Testis (tissue), 3 donors: Measurements from ENCODE around the gene P3H2. TPM values are rescaled to one million over a fixed set of nuclear protein-coding genes. Genes with fewer than 3 reads are reported as not detected.

Experiments
- DNase-seq: peaks from one replicate; pipeline ENCODE4 v3.0.0-alpha.2; 2019
- H3K27ac ChIP-seq, 2 donors: fragments of 200-600 bp; sonication (generic); one replicate each; pipeline ENCODE4 v1.5.1; 2019
- H3K27me3 ChIP-seq: fragments of 200-600 bp; sonication (generic); one replicate; pipeline ENCODE4 v1.5.1; 2019
- H3K36me3 ChIP-seq: fragments of 200-600 bp; sonication (generic); one replicate; pipeline ENCODE4 v1.5.1; 2017; ENCODE audit warnings: low read depth; ENCODE audit errors: missing control alignments
- H3K4me1 ChIP-seq: fragments of 200-600 bp; sonication (generic); one replicate; pipeline ENCODE4 v1.5.1; 2019
- H3K4me3 ChIP-seq, 2 donors: fragments of 200-600 bp; sonication (generic); one replicate each; pipeline ENCODE4 v1.5.1; 2017 to 2019
- H3K9me3 ChIP-seq: fragments of 200-600 bp; sonication (generic); one replicate; pipeline ENCODE4 v1.5.1; 2017
- CTCF ChIP-seq, 3 experiments: fragments of 450-650 bp in 2 of 3; fragments of 200-600 bp in 1 of 3; sonication (generic) in 1 of 3; IDR thresholded peaks; one replicate each; pipeline ENCODE4 v1.5.1; 2016 to 2019; ENCODE audit warnings: antibody characterized with exemption in 3 of 3, mild to moderate bottlenecking in 2 of 3, moderate library complexity in 1 of 3
- POLR2A ChIP-seq: fragments of 450-650 bp; IDR thresholded peaks from one replicate; pipeline ENCODE4 v1.6.1; 2017; ENCODE audit warnings: antibody characterized with exemption, mild to moderate bottlenecking, moderate library complexity
- WGBS, 2 donors: methylation state at CpG; one replicate each; pipeline ENCODE4 v1.1.5; 2018; 5-methylcytosine and 5-hydroxymethylcytosine counted together
- intact Hi-C: fragments of 100-400 bp; cut with DNase I; formaldehyde crosslinking; loops from one replicate; pipeline ENCODE4 v1.15.1; 2023; ENCODE audit warnings: low total_unique reads
- polyA plus RNA-seq: library from polyadenylated mRNA; stranded (reverse); fragments of 350-450 nt; fragmentation: Illumina TruSeq; extraction: RNeasy Lipid Tissue Mini Kit (QIAGEN cat#74804); gene quantifications from one replicate; pipeline ENCODE4 v1.2.3, GENCODE V29; 2014; ENCODE audit warnings: low read depth, low replicate concordance; ENCODE audit not compliant: insufficient read depth
- total RNA-seq, 2 donors: library from RNA; depleted of rRNA; stranded (reverse); fragments of >200 nt; gene quantifications; one replicate each; pipeline ENCODE4 v1.2.3, GENCODE V29; 2016

The P3H2 gene
- total and polyA plus RNA-seq, 3 donors from 2014 or later, result 7.2 to 11.0 (median 10.1) TPM

- no peaks in the 10 kb centered on the region for H3K27me3 ChIP-seq
- no peaks in the 10 kb centered on the region for H3K36me3 ChIP-seq
- H3K9me3 ChIP-seq, result no peaks in the 10 kb centered on the region
- H3K27ac ChIP-seq, result no peak overlapping the region
- no peak overlapping the region for H3K4me3 ChIP-seq
- intact Hi-C loops, result no loop called here
- no peak for TF ChIP-seq CTCF (IDR thresholded peaks at IDR 0.05)
- WGBS, 2 donors, result 36 to 37% methylated on average over 2 of the region's 2 CpGs
- no peak for DNase-seq
- H3K4me1 ChIP-seq, result peaks cover 7% of the 10 kb centered on the region
Observed at GRCh38 chr3:190092250-190092649, 28.4 kb downstream of the P3H2 start.

- 81 to 83% methylated on average over 4 of the region's 4 CpGs for WGBS, 2 donors
- intact Hi-C loops, result no loop called here
- DNase-seq, result no peak
- TF ChIP-seq CTCF (IDR thresholded peaks at IDR 0.05), result no peak
- TF ChIP-seq POLR2A, result no peak
- H3K4me3 ChIP-seq, result no peak overlapping the region
- no peaks in the 10 kb centered on the region for H3K9me3 ChIP-seq
- H3K36me3 ChIP-seq, result no peaks in the 10 kb centered on the region
- no peaks in the 10 kb centered on the region for H3K27me3 ChIP-seq
- no peak overlapping the region for H3K27ac ChIP-seq
- H3K4me1 ChIP-seq, result peaks cover 7% of the 10 kb centered on the region
Observed at GRCh38 chr3:190089711-190090110, 31.0 kb downstream of the P3H2 start.

- no peaks in the 10 kb centered on the region for H3K4me1 ChIP-seq
- H3K27me3 ChIP-seq, result no peaks in the 10 kb centered on the region
- no peaks in the 10 kb centered on the region for H3K36me3 ChIP-seq
- intact Hi-C loops, result no loop called here
- no peak for TF ChIP-seq CTCF (IDR thresholded peaks at IDR 0.05)
- TF ChIP-seq POLR2A, result no peak
- H3K27ac ChIP-seq, result no peak overlapping the region
- no peak for DNase-seq
- no peaks in the 10 kb centered on the region for H3K9me3 ChIP-seq
- no peak overlapping the region for H3K4me3 ChIP-seq
- WGBS, 2 donors, result 73 to 78% methylated on average over 9 of the region's 9 CpGs
Observed at GRCh38 chr3:190088890-190089289, 31.8 kb downstream of the P3H2 start.

- Histone ChIP-seq H3K4me3 (no peak overlapping the region), H3K27me3 (no peaks in the 10 kb centered on the region), H3K36me3 (no peaks in the 10 kb centered on the region), H3K4me1 (no peaks in the 10 kb centered on the region), H3K9me3 (no peaks in the 10 kb centered on the region), H3K27ac (no peak overlapping the region)
- DNase-seq, result no peak
- no peak for TF ChIP-seq CTCF (IDR thresholded peaks at IDR 0.05)
- no peak for TF ChIP-seq POLR2A
- intact Hi-C loops, result no loop called here
- 80 to 90% methylated on average over 2 of the region's 2 CpGs for WGBS, 2 donors
Observed at GRCh38 chr3:190086191-190086590, 34.5 kb downstream of the P3H2 start.

- WGBS, 2 donors, result 78 to 97% methylated on average over 3 of the region's 3 CpGs
Observed at GRCh38 chr3:190084983-190085382, 35.7 kb downstream of the P3H2 start.

More at GRCh38 chr3:190084983-190085382, 35.7 kb downstream of the P3H2 start:
- Histone ChIP-seq H3K4me1 (no peaks in the 10 kb centered on the region), H3K27ac (no peak overlapping the region), H3K9me3 (no peaks in the 10 kb centered on the region), H3K36me3 (no peaks in the 10 kb centered on the region), H3K27me3 (no peaks in the 10 kb centered on the region), H3K4me3 (no peak overlapping the region)
- no peak for DNase-seq
- TF ChIP-seq CTCF (IDR thresholded peaks at IDR 0.05) (no peak), POLR2A (no peak)
- intact Hi-C loops, result no loop called here
